ENCODE results near the gene MTX2. TPM values are rescaled to one million over a fixed set of nuclear protein-coding genes. Genes with fewer than 3 reads are reported as not detected.
"Not testable (repeated sequence)": the region's sequence is repeated elsewhere in the genome, so short reads cannot be mapped to it uniquely, and the experiment has no call there.

MTX2 gene
- total RNA-seq, 1 experiment from 2014 or later: 59.6 TPM

DNA sequence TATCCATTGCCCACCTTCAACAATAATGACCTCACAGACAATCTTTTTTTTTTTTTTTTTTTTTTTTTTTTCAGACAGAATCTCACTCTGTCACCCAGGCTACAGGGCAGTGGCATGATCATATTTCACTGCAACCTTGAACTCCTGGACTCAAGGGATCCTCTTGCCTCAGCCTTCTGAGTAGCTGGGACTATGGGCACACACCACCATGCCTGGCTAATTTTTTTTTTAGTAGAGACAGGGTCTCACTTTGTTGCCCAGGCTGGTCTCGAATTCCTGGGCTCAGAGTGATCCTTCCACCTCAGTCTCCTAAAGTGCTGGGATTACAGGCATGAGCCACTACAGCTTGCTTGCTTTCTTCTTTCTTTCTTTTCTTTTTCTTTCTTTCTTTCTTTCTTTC, 103.9 kb downstream of the MTX2 start:
- not testable (repeated sequence) for DNase-seq; H3K27me3 ChIP-seq (ENCODE audit: control insufficient read depth, insufficient read depth, low read length); H3K36me3 ChIP-seq (replicated peaks; ENCODE audit: control insufficient read depth, insufficient read depth, low read length); H3K4me3 ChIP-seq (ENCODE audit: insufficient read depth, low read depth, low read length)

DNA sequence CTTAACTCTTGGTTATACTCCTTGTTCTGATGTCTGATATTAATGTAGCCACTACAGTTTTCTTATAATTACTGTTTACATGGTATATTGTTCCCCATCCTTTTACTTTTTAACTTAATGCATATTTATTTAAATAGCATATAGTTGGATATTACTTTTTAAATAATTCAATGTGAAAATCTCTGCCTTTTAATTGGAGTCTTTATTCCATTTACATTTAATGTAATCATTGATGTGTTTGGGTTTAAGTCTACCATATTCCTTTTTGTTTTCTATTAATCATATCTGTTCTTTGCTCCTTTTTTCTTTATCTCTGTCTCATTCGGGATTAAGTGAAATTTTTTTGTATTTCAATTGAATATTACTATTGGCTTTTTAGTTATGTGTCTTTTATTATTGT, 109.1 kb downstream of the MTX2 start:
- no peak overlapping the region for H3K4me3 ChIP-seq (ENCODE audit: insufficient read depth, low read depth, low read length)
- no peak for DNase-seq
- H3K27me3 ChIP-seq (ENCODE audit: control insufficient read depth, insufficient read depth, low read length): no peaks in the 10 kb centered on the region
- H3K36me3 ChIP-seq (replicated peaks; ENCODE audit: control insufficient read depth, insufficient read depth, low read length): no peaks in the 10 kb centered on the region; the same call in 1 of the 2 replicates

DNA sequence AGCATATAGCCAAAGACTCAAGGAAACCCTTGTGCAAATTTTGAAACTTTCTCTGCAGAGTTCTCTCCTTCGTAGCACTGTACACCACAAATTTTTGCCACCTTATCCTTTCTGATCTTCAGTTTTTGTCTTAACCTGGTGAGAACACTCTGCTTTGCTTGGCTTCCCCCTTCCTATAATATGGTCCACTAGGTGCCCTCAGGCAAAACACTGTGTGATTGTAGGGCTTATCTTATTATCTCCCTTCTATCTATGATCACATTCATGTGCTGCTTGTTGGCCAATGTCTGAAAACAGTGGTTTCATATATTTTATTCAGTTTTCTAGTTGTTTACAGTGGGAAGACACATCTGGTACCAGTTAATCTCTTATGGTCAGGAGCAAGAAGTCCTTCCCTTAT, 111.1 kb downstream of the MTX2 start:
- no peaks in the 10 kb centered on the region for H3K27me3 ChIP-seq (ENCODE audit: control insufficient read depth, insufficient read depth, low read length)
- H3K4me3 ChIP-seq (ENCODE audit: insufficient read depth, low read depth, low read length): no peak overlapping the region
- no peaks in the 10 kb centered on the region; the same call in 1 of the 2 replicates for H3K36me3 ChIP-seq (replicated peaks; ENCODE audit: control insufficient read depth, insufficient read depth, low read length)
- DNase-seq: no peak

DNA sequence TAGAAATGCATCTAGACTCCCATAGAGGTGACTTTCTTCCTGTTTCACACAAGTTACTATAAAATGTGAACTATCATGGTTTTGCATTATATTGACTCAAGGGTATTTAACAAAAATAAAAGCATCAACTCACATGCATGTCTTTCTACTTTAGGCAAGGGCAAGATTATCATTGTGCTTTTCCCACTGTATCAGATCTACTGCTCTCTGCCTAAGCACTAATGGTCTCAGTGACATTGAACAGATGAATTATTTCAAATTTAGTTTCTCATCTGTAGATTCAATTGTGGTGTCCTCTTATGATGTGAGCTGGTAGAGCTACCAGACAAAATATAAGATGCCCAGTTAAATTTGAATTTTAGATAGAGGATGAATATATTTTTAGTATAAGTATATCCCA, 113.9 kb downstream of the MTX2 start:
- no peak overlapping the region for H3K4me3 ChIP-seq (ENCODE audit: insufficient read depth, low read depth, low read length)
- no peaks in the 10 kb centered on the region for H3K27me3 ChIP-seq (ENCODE audit: control insufficient read depth, insufficient read depth, low read length)
- no peaks in the 10 kb centered on the region for H3K36me3 ChIP-seq (replicated peaks; ENCODE audit: control insufficient read depth, insufficient read depth, low read length)
- DNase-seq: no peak

DNA sequence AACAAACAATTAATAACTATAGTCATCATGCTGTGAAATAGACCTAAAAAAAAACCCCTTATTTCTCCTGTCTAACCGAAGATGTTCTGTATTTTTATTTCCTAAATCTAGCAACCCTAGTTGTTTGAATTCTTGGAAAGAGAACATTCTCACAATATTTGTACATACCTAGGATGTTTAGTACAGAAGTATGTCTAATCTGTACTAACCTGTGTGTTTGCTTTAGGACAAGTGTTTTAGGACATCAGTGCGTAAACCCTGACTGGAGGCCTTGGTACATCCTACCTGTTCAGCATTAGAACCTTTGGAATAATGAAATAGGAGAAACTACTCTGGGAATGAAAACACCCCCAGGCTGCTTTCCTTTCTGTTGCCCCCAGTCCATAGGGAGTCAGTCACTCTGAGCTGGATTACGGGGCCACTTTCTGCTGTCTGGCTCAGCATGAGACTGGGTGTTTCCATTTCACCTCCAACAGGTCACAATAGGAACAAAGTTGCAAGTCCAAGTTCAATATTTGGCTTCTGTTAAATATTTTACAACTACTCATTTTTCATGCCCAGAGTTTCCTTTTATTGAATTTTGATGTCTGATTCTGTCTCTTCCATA, 114.7 kb downstream of the MTX2 start:
- DNase-seq: no peak
- H3K36me3 ChIP-seq (replicated peaks; ENCODE audit: control insufficient read depth, insufficient read depth, low read length): no peaks in the 10 kb centered on the region
- no peaks in the 10 kb centered on the region for H3K27me3 ChIP-seq (ENCODE audit: control insufficient read depth, insufficient read depth, low read length)
- H3K4me3 ChIP-seq (ENCODE audit: insufficient read depth, low read depth, low read length): no peak overlapping the region

DNA sequence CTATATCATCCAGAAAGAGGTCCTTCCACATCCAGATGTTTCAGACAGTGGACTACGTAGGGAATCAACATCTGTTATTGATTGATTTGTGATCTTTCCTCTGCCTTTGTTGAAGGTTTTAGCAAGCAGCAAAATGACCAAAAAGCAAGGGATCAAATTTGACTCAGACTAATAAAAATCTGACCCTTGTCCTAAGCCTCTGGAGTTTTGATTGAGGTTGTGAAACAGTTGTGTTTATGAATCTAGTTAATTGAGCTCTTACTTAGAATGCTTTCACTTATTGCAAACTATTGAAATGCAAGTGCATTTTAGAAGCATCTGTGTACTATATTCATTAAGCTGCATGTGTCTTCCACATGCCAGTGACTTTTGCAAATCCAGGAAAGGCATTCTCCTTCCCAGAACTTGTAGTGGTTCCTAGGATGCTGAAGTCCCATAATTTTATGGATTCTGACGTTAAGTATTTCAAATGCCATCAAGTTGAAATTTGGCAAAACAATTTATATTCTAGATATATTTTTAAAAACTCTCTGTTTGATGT, 116.0 kb downstream of the MTX2 start:
- DNase-seq: no peak
- Histone ChIP-seq H3K36me3 (replicated peaks; ENCODE audit: control insufficient read depth, insufficient read depth, low read length) (no peaks in the 10 kb centered on the region), H3K4me3 (ENCODE audit: insufficient read depth, low read depth, low read length) (no peak overlapping the region), H3K27me3 (ENCODE audit: control insufficient read depth, insufficient read depth, low read length) (no peaks in the 10 kb centered on the region)

DNA sequence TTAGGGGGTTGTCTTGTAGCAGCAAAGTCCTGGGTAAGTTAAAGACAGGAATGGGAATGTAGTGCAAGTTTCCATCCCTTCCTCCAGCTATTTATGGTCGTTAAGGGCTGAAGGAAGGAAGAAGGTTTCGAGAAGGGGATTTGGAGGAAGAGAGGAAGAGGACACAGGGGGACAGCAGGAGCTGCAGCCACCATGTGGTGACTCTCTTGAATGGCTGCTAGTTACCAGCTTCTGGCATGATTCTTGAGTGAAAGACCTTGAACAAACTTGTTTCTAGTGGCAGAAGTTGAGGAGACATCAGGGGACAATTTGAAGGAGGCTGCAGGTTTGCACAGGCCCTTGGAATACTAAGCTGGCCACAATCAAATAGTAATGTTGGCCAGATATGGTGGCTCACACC, 116.6 kb downstream of the MTX2 start:
- DNase-seq: peak; percentile 4
- H3K36me3 ChIP-seq (replicated peaks; ENCODE audit: control insufficient read depth, insufficient read depth, low read length): no peaks in the 10 kb centered on the region
- H3K4me3 ChIP-seq (ENCODE audit: insufficient read depth, low read depth, low read length): no peak overlapping the region
- no peaks in the 10 kb centered on the region for H3K27me3 ChIP-seq (ENCODE audit: control insufficient read depth, insufficient read depth, low read length)

Other genes starting within 250 kb of the MTX2 start
- gene EVX2, start 185.5 kb upstream of the MTX2 start, total RNA-seq (2014; rRNA removed; shearing (Covaris generic)): not detected in 2 replicates
- 0.07 TPM in 1 of 2 replicates, not detected in the other for gene HOXD13, start 176.7 kb upstream of the MTX2 start, total RNA-seq (2014; rRNA removed; shearing (Covaris generic))
- not detected in 2 replicates for gene HOXD12, start 169.6 kb upstream of the MTX2 start, total RNA-seq (2014; rRNA removed; shearing (Covaris generic))
- 0.22 TPM in 1 of 2 replicates, not detected in the other for gene HOXD11, start 162.2 kb upstream of the MTX2 start, total RNA-seq (2014; rRNA removed; shearing (Covaris generic))
- gene HOXD10, start 152.7 kb upstream of the MTX2 start, total RNA-seq (2014; rRNA removed; shearing (Covaris generic)): 0.03 TPM in 1 of 2 replicates, not detected in the other
- gene HOXD9, start 146.7 kb upstream of the MTX2 start, total RNA-seq (2014; rRNA removed; shearing (Covaris generic)): 0.10 TPM in 1 of 2 replicates, not detected in the other
- not detected in 2 replicates for gene HOXD8, start 139.7 kb upstream of the MTX2 start, total RNA-seq (2014; rRNA removed; shearing (Covaris generic))
- gene HOXD4, start 117.9 kb upstream of the MTX2 start, total RNA-seq (2014; rRNA removed; shearing (Covaris generic)): not detected in 2 replicates
- gene HOXD3, start 112.1 kb upstream of the MTX2 start, total RNA-seq (2014; rRNA removed; shearing (Covaris generic)): not detected in 2 replicates
- not detected in 2 replicates for gene HOXD1, start 80.8 kb upstream of the MTX2 start, total RNA-seq (2014; rRNA removed; shearing (Covaris generic))